HG02610 (cell line): ENCODE measurements around the gene HS2ST1.
"Not testable (repeated sequence)": the region's sequence is repeated elsewhere in the genome, so short reads cannot be mapped to it uniquely, and the experiment has no call there.

ENCODE experiments used
- ATAC-seq: cut with Tn5 transposase; IDR thresholded peaks from one replicate; pipeline ENCODE4 v1.9.1; 2021; ENCODE audit warnings: mild to moderate bottlenecking, moderate library complexity; ENCODE audit not compliant: unreplicated experiment

HS2ST1 gene

DNA sequence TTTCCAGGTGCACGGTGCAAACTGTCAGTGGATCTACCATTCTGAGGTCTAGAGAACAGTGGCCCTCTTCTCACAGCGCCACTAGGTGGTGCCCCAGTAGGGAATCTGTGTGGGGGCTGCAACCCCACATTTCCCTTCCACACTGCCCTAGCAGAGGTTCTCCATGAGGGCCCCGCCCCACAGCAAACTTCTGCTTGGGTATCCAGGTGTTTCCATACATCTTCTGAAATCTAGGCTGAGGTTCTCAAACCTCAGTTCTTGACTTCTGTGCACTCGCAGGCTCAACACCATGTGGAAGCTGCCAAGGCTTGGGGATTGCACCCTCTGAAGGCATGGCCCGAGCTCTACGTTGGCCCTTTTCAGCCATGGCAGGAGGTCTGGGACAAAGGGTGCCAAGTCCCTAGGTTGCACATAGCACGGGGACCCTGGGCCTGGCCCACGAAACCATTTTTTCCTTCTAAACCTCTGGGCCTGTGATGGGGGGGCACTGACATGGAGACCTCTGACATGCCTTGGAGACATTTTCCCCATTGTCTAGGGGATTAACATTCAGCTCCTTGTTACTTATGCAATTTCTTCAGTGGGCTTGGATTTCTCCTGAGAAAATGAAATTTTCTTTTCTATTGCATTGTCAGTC is 10.0 kb downstream of the HS2ST1 start:
- ATAC-seq: no peak

DNA sequence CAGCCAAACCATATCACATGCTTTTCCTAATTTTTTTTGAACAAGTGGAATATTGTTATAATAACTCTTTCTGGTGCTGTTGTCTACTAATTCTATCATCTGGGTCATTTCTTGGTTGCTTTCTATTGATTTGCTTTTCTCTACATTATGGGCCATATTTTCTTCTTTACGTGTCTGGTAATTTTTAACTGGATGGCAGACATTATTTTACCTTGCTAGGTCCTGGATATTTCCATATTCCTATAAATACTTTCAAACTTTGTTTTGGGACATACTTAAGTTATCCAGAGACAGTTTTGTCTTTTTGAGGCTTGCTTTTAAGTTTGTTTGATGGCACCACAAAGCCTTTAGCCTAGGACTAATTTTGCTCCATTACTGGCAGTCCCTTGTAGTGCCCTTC is 11.3 kb downstream of the HS2ST1 start:
- no peak for ATAC-seq

- ATAC-seq: no peak
Measured at GRCh38 chr1:86926883-86927282, 12.4 kb downstream of the HS2ST1 start.

DNA sequence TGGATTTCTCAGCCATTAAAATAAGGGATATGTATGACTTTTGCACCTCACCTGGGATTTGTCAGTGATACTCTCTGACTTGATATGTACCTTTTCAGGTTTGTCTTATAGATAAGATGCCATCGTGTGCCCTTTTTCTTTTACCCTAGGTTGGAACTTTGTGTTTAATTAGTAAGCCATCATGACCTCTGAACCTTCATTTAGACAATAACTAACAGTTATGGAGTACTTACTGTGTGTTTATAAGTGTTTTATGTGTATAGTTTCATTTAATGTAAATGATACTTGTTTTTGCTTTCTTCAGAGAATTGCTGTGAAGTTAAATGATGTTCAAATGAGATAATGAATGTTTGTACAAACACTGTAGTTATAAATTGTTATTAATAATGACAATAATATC is 14.4 kb downstream of the HS2ST1 start:
- no peak for ATAC-seq

DNA sequence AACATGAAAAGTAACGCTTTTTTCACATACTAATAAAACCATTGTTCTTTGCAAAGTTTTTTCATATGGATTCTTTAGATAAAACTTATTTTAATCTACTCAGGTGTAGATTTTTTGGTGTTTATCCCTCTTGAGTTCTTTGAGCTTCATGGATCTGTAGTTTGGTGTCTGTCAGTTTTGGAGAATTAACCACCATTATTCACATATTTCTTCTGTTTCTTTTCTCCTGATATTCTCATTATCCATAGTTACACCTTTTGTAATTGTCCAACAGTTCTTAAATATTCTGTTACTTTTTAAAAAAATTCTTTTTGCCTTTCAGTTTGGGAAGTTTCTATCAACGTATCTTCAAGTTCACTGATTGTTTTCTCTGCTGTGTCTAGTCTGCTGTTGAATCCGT is 18.6 kb downstream of the HS2ST1 start:
- ATAC-seq: no peak

DNA sequence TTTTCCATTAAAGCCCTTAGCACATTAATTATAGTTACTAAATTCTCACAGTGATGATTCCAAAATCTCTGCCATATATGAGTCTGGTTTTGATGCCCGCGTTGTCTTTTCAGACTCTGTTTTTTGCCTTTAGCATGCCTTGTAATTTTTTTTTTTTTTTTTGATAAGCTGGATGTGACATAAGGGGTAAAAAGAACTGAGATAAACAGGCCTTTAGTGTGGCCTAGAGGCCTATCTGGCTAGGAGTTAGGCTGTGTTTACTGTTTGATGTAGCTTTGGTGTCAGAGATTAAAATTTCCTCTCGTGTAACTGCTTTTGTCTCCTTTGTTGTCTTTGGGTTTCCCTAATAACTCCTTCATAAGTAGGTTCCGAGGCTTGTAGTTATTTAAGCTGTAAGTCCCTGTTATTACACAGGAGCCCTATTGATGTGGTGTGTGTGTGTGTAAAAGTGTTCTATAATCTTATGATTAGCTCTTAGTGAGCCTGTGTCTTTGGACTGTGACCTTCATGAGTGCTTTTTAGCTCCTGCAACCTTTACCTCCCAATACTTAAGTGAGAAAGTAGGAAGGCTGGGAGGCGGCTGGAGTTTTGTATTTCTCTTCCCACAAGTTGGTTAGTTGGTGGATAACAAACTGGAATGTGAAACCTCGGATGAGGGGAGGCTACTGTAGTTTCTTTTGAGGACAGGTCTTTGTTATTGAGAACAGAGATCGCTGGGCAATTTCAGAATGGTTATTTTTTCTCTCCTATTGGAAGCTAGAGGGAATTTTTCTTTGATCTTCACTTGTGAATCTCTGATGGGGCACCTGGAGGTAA is 19.3 kb downstream of the HS2ST1 start:
- ATAC-seq: no peak

GRCh38 chr1:86938450-86938849 is 24.0 kb downstream of the HS2ST1 start:
- no peak for ATAC-seq

DNA sequence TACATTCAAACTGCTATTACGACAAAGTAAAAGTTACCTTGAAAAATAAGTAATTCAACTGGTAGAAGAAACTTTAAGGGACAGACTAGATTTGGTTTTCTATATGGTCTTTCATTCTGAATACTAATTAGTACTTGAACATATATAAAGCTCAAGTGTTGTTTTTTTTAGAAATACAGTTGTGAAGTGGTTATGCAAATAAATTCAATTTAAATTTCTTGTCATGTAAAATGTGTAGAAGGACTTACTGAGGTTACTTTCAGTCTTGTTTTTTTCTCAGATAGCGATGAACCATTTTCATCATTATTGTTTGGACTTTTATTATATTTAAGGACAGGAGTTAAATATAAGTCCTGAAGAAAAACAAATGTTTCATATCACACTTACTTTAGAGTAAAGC is 24.4 kb downstream of the HS2ST1 start:
- ATAC-seq: no peak

DNA sequence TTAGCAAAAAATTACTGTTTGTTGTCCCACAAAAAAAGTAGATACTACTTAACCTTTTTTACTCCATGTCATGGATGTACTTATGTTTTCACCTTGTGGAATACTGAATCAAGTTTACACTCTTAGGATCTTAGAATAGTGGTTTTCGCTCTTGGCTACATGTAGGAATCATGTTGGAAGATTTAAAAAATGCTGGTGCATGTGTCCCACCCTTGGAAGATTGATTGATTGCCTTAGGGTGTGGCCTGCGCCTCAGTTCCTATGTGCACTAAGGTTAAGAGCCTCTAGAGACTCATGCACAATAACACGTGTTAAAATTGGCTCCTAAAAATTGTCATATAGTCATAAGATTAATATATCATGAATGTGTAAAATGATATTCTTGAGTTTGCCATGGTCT is 25.0 kb downstream of the HS2ST1 start:
- no peak for ATAC-seq

- no peak for ATAC-seq
Measured at GRCh38 chr1:86940599-86940998, 26.2 kb downstream of the HS2ST1 start.

DNA sequence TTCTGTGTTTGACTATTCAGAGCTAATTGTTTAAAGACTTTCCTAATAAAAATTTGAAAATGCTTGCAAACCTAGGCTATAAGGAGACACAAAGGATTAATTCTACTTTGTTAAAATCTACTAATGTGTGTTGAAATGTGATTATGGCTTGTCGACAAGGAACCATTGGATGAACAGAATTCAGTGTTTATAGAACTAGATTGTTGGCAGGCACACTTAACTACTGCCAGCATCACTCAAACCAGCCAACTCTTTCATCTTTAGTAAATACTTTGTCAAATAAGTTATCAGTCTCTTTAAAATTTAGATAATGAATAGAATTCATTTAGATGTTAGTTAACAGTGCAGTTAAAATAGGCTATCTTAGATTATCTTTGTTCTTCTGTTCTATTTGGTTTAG is 27.6 kb downstream of the HS2ST1 start:
- ATAC-seq: no peak

DNA sequence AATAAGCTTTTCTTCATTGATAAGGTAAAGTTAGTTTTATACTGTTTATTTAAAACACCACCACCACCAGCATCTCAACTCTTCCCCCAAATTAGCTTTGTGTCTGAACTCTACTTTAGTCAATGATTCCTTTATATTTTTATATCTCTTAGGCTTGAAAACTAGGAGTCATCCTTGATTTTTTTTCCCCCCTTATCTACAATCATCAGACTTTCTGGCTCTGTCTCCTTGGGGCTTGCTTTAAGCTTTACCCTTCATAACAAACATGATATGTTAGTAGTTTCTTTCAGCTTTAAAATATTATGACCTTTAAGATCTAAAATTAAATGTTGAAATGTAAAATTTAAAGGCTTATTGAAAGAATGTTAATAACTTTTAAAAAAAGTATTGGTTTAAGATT is 28.3 kb downstream of the HS2ST1 start:
- no peak for ATAC-seq

DNA sequence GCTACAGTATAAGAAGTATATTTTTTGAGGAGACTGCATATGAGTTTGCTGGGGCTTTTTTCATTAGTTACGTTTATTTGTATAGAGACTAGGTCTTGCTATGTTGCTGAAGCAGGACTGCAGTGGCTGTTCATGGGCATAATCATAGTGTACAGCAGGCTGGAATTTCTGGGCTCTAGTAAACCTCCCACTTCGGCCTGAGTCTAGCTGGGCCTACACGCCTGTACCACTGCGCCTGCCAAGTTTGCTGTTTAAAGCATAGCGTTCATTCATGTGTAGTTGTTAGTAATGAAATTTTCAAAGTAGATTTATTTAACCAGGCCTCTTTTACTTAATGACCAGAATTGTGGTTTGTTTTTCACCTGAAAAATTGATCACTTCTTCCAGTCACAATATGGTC is 33.8 kb downstream of the HS2ST1 start:
- ATAC-seq: no peak

DNA sequence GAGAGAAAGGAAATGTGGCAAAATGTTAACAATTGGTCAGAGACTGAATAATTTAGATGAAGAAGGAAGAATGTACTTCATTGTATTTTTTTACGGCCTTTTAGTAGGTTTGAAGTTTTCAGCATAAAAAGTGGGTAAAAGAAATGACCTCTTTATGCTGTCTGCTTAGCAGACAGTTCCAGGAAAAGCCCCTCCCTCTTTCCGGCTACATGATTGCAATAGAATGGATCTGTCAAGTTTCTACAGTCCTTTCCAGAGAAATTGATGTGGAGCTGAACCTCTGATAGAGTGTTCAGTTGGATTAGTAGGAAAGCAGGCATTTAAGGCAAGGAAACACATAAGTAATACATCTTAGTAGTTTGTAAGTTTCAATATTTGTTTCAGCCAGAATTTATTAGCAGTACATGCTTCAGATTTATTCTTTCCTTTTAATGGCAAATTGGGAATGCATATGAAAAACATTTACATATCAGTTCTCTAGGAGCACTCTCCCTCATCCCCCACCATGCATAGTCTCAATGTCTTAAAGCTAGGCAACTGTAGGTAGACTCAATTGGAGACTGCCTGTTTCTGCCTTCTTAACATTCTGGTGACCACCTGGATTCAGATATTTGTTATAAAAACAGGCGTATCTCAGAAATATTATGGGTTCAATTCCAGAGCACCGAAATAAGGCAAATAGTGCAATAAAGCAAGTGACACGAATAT is 36.4 kb downstream of the HS2ST1 start:
- no peak for ATAC-seq

DNA sequence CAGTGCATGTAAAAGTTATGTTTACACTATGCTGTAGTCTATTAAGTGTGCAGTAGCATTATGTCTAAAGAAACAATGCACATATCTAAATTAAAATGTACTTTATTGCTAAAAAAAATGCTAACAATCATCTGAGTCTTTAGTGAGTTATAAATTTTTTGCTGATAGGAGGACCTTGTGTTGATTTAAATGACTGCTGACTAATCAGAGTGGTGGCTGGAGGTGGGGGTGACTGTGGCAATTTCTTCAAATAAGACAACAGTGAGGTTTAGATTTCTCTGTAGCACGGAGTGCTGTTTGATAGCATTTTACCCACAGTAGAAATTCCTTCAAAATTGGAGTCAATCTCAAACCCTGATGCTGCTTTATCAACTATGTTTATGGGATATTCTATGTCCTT is 37.0 kb downstream of the HS2ST1 start:
- ATAC-seq: no peak

DNA sequence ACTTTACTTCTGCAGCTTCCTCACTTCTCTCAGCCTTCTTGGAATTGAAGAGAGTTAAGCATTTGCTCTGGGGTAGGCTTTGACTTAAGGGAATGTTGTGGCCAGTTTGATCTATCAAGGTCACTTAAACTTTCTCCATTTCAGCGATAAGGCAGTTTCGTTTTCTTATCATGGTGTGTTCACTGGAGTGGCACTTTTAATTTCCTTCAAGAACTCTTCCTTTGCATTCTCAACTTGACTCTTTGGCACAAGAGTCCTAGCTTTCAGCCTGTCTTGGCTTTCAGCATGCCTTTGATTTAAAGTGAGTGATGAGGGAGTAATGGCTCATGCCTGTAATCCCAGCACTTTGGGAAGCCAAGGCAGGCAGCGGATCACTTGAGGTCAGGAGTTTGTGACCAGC is 38.7 kb downstream of the HS2ST1 start:
- ATAC-seq: no peak

- no peak for ATAC-seq
Measured at GRCh38 chr1:86955678-86956077, 41.2 kb downstream of the HS2ST1 start.

DNA sequence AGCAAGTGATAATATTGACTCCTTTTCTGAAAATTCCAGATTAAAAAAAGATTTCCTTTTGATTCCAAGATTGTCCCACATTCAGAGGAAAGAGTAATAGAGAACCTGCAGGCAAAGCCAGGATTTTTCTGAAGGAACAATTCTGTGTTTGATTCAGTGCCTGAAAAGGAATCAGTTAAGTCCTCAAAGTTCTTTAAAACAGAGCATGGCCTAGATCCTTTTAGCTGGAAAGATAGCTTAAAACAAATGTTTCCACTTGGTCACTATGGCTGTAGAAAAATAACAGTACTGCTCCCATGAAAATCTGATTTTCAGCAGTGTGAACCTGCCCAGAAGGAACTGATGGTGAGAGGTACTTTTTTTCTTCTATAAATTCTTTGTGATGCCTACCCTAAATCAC is 41.8 kb downstream of the HS2ST1 start:
- no peak for ATAC-seq

GRCh38 chr1:86957221-86957620 is 42.8 kb downstream of the HS2ST1 start:
- ATAC-seq: no peak

DNA sequence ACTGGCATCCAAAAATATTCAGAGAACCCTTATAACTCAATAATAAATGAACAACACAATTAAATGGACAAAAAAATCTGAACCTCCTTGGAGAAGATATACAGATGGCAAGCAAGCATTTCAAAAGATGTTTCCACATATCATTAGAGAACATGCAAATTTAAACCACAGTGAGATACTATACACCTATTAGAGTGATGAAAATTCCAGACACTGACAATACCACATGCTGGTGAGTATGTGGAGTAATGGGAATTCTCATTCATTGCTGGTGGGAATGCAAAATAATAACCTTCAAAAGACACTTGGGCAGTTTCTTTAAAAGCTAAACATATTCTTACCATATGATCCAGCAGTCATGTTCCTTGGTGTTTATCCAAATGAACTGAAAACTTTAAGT is 46.1 kb downstream of the HS2ST1 start:
- no peak for ATAC-seq

GRCh38 chr1:86963841-86964240 is 49.4 kb downstream of the HS2ST1 start:
- ATAC-seq: not testable (repeated sequence)
